Measurements from ENCODE around the gene MAP1LC3B.
"Not testable (repeated sequence)": the region's sequence is repeated elsewhere in the genome, so short reads cannot be mapped to it uniquely, and the experiment has no call there.

DNA sequence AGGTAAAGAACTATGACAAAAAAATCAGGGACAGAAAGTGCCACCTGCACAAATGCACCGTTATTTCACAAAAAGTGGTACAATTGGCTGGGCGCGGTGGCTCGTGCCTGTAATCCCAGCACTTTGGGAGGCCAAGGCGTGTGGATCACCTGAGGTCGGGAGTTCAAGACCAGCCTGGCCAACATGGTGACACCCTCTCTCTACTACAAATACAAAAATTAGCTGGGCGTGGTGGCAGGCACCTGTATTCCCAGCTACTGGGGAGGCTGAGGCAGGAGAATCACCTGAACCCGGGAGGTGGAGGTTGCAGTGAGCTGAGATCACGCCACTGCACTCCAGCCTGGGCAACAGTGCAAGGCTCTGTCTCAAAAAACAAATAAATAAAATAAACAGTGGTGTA lies 2.2 kb upstream of the MAP1LC3B start:
- TF ChIP-seq, protein P1, sequence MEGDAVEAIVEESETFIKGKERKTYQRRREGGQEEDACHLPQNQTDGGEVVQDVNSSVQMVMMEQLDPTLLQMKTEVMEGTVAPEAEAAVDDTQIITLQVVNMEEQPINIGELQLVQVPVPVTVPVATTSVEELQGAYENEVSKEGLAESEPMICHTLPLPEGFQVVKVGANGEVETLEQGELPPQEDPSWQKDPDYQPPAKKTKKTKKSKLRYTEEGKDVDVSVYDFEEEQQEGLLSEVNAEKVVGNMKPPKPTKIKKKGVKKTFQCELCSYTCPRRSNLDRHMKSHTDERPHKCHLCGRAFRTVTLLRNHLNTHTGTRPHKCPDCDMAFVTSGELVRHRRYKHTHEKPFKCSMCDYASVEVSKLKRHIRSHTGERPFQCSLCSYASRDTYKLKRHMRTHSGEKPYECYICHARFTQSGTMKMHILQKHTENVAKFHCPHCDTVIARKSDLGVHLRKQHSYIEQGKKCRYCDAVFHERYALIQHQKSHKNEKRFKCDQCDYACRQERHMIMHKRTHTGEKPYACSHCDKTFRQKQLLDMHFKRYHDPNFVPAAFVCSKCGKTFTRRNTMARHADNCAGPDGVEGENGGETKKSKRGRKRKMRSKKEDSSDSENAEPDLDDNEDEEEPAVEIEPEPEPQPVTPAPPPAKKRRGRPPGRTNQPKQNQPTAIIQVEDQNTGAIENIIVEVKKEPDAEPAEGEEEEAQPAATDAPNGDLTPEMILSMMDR (IDR thresholded peaks at IDR 0.05; ENCODE audit: poor library complexity), result not testable (repeated sequence)
- TF ChIP-seq EZH2 (IDR thresholded peaks at IDR 0.05; ENCODE audit: borderline replicate concordance), result not testable (repeated sequence)
